K562 (cell line): ENCODE measurements around the gene RIIAD1. TPM values are rescaled to one million over a fixed set of nuclear protein-coding genes. Genes with fewer than 3 reads are reported as not detected.

Experiments used
- CBX5 ChIP-seq: IDR thresholded peaks from 2 replicates; pipeline ENCODE4 v1.6.1; 2014; ENCODE audit warnings: low read depth, borderline replicate concordance
- CREB1 ChIP-seq, 2 experiments: sonication (generic) in 1 of 2; formaldehyde crosslinking in 1 of 2; IDR thresholded peaks; 2 replicates each; pipeline versions ENCODE4 v1.6.1 to v1.8.0; 2012 to 2022; ENCODE audit warnings: inconsistent platforms in 1 of 2, mild to moderate bottlenecking in 1 of 2, missing genetic modification reagents in 1 of 2, moderate library complexity in 1 of 2
- FOS ChIP-seq: IDR thresholded peaks from 3 replicates; pipeline ENCODE4 v1.6.1; 2011; ENCODE audit not compliant: insufficient read length; ENCODE audit errors: extremely low read depth
- FOXA1 ChIP-seq: fragments of 450-650 bp; IDR thresholded peaks from 2 replicates; pipeline ENCODE4 v1.6.1; 2016; ENCODE audit warnings: mild to moderate bottlenecking, borderline replicate concordance
- GTF2E2 ChIP-seq: fragments of 200-800 bp; sonication (Bioruptor generic); IDR thresholded peaks from 2 replicates; pipeline ENCODE4 v1.6.1; 2016; ENCODE audit warnings: missing genetic modification characterization, missing compliant biosample characterization
- HNRNPL ChIP-seq: fragments of 200-400 bp; formaldehyde crosslinking; IDR thresholded peaks from 2 replicates; pipeline ENCODE4 v1.6.1; 2017; ENCODE audit warnings: low read depth, mild to moderate bottlenecking, low read length
- MAFF ChIP-seq: IDR thresholded peaks from 2 replicates; pipeline ENCODE4 v1.6.1; 2012; ENCODE audit warnings: low read length, improper control_type of control experiment
- NR2C2 ChIP-seq, 2 experiments: fragments of 200-800 bp in 1 of 2; sonication (Bioruptor generic) in 1 of 2; sonication (generic) in 1 of 2; formaldehyde crosslinking in 1 of 2; IDR thresholded peaks; 2 replicates each; pipeline versions ENCODE4 v1.6.1 to v1.8.0; 2016 to 2022; ENCODE audit warnings: mild to moderate bottlenecking in 1 of 2, missing compliant biosample characterization in 1 of 2, missing genetic modification characterization in 1 of 2, missing genetic modification reagents in 1 of 2
- YY1 ChIP-seq, 3 experiments: IDR thresholded peaks; 2 replicates each; pipeline ENCODE4 v1.6.1; 2011; ENCODE audit warnings: low read length in 2 of 3, mild to moderate bottlenecking in 2 of 3, moderate library complexity in 2 of 3, borderline replicate concordance in 1 of 3, control low read depth in 1 of 3, low read depth in 1 of 3; ENCODE audit not compliant: insufficient read depth in 3 of 3, insufficient replicate concordance in 2 of 3, control insufficient read depth in 1 of 3, insufficient read length in 1 of 3; ENCODE audit errors: extremely low read depth in 1 of 3
- ZNF121 ChIP-seq: sonication (generic); formaldehyde crosslinking; conservative IDR thresholded peaks from 2 replicates; pipeline ENCODE4 v1.8.0; 2022; ENCODE audit warnings: missing genetic modification reagents
- ZNF282 ChIP-seq: sonication (generic); formaldehyde crosslinking; IDR thresholded peaks from 2 replicates; pipeline ENCODE4 v1.8.1; 2023; ENCODE audit warnings: missing genetic modification reagents
- polyA plus RNA-seq, 8 experiments: library from polyadenylated mRNA; depleted of rRNA in 4 of 8; stranded (reverse) in 5 of 8; unstranded in 3 of 8; fragments of >200 nt; fragmentation: Nextera tagmentation in 2 of 8; fragmentation: Illumina TruSeq in 1 of 8; extraction: Ambion mirVana in 2 of 8; extraction: Trizol in 1 of 8; gene quantifications; 2 replicates each; pipeline versions ENCODE4 v1.2.1 to v1.2.3, GENCODE V29; 2011 to 2014; ENCODE audit warnings: inconsistent platforms in 1 of 8, missing spikeins in 1 of 8
- total RNA-seq, 7 experiments: library from RNA; depleted of rRNA in 6 of 7; stranded (reverse); fragments of >200 nt in 6 of 7; fragmentation: Illumina TruSeq in 2 of 7; extraction: Trizol in 2 of 7; gene quantifications; 2 replicates each; pipeline versions ENCODE4 v1.2.1 to v1.2.3, GENCODE V29; 2011 to 2021; ENCODE audit warnings: low replicate concordance in 1 of 7
- TF ChIP-seq, protein P1 (sequence below): fragments of 200-400 bp; formaldehyde crosslinking; IDR thresholded peaks from 2 replicates; pipeline ENCODE4 v1.6.1; 2017; ENCODE audit warnings: mild to moderate bottlenecking, low read depth, low read length, moderate library complexity
- TF ChIP-seq, protein P2 (sequence below): fragments of 150-350 bp; IDR thresholded peaks from 2 replicates; pipeline ENCODE4 v1.6.1; 2014; ENCODE audit warnings: low read depth, mild to moderate bottlenecking, low read length, borderline replicate concordance
- TF ChIP-seq, protein P3 (sequence below): IDR thresholded peaks from 2 replicates; pipeline ENCODE4 v1.6.1; 2012; ENCODE audit warnings: low read depth, low read length, improper control_type of control experiment, borderline replicate concordance
- TF ChIP-seq, protein P4 (sequence below): fragments of 450-650 bp; formaldehyde crosslinking; IDR thresholded peaks from 2 replicates; pipeline ENCODE4 v1.4.0; 2020; ENCODE audit warnings: mild to moderate bottlenecking, moderate library complexity

RIIAD1 gene
- total and polyA plus RNA-seq, 9 of the 15 experiments (the other 6 are each of a cell fraction or from before 2014, with no cell fraction given): not detected

DNA sequence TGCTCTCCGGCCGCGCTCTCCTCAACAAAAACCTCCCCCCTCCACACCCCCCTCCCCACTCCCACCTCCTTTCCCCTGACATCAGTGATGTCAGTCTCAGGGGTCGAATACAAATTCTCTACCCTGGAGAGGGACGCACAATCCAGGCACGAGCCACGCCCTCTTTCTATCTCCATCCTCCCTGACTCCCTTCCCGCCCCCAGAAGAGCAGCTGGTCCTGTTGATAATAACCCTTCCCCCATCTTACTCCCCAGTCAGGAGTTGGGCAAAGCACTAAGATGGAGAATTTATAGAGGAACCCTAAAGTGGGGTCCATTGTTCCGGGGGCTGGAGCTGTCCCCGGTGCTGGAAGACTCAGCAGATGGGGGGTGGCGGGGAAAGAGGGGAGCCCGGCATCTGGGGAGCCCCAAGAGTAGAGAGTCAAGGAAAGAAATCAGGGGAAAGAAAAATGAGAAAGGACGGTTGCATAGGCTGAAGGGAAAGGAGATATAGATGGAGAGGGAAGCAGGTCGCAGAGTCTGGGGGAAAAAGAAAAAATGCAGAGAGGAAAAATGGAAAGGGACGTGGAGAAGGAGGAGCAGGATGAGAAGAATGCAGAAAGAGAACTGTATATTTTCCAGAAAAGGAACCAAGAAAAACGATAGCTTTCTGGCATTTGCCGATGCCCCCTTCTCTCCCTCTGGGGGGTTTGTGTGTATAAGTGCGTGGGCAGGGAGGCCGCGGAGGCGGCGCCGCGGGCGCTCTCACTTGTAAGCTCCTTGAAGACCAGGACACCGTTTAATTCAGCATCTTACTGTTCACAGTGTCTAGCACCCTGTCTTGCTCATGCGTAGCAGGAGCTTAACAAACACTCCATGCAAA is 4.3 kb upstream of the RIIAD1 start, which contains the start of gene CELF3 (continued):
- TF ChIP-seq, protein P1, sequence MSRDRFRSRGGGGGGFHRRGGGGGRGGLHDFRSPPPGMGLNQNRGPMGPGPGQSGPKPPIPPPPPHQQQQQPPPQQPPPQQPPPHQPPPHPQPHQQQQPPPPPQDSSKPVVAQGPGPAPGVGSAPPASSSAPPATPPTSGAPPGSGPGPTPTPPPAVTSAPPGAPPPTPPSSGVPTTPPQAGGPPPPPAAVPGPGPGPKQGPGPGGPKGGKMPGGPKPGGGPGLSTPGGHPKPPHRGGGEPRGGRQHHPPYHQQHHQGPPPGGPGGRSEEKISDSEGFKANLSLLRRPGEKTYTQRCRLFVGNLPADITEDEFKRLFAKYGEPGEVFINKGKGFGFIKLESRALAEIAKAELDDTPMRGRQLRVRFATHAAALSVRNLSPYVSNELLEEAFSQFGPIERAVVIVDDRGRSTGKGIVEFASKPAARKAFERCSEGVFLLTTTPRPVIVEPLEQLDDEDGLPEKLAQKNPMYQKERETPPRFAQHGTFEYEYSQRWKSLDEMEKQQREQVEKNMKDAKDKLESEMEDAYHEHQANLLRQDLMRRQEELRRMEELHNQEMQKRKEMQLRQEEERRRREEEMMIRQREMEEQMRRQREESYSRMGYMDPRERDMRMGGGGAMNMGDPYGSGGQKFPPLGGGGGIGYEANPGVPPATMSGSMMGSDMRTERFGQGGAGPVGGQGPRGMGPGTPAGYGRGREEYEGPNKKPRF: no peak
- TF ChIP-seq ZNF121 (CRISPR knock-in tag) (no peak), YY1 (IDR thresholded peaks at IDR 0.05; ENCODE audit: borderline replicate concordance in 1 of 3, control insufficient read depth in 1 of 3, extremely low read depth in 1 of 3, insufficient read depth in 3 of 3, insufficient read length in 1 of 3, insufficient replicate concordance in 2 of 3, low read depth in 1 of 3, low read length in 2 of 3) (peak in 2 of 3 experiments; percentile 60 to 70), NR2C2 (CRISPR knock-in tag; IDR thresholded peaks at IDR 0.05) (no peak), NR2C2 (tag; IDR thresholded peaks at IDR 0.05) (no peak), HNRNPL (no peak), FOXA1 (no peak), GTF2E2 (no peak), CBX5 (no peak), ZNF282 (no peak), MAFF (no peak), FOS (no peak), CREB1 (IDR thresholded peaks at IDR 0.05) (0 out of 2 replicates have a peak, but pooled peaks have one; percentile 10), CREB1 (CRISPR knock-in tag; IDR thresholded peaks at IDR 0.05) (no peak)
- TF ChIP-seq, protein P2, sequence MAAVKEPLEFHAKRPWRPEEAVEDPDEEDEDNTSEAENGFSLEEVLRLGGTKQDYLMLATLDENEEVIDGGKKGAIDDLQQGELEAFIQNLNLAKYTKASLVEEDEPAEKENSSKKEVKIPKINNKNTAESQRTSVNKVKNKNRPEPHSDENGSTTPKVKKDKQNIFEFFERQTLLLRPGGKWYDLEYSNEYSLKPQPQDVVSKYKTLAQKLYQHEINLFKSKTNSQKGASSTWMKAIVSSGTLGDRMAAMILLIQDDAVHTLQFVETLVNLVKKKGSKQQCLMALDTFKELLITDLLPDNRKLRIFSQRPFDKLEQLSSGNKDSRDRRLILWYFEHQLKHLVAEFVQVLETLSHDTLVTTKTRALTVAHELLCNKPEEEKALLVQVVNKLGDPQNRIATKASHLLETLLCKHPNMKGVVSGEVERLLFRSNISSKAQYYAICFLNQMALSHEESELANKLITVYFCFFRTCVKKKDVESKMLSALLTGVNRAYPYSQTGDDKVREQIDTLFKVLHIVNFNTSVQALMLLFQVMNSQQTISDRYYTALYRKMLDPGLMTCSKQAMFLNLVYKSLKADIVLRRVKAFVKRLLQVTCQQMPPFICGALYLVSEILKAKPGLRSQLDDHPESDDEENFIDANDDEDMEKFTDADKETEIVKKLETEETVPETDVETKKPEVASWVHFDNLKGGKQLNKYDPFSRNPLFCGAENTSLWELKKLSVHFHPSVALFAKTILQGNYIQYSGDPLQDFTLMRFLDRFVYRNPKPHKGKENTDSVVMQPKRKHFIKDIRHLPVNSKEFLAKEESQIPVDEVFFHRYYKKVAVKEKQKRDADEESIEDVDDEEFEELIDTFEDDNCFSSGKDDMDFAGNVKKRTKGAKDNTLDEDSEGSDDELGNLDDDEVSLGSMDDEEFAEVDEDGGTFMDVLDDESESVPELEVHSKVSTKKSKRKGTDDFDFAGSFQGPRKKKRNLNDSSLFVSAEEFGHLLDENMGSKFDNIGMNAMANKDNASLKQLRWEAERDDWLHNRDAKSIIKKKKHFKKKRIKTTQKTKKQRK: no peak
- TF ChIP-seq, protein P3, sequence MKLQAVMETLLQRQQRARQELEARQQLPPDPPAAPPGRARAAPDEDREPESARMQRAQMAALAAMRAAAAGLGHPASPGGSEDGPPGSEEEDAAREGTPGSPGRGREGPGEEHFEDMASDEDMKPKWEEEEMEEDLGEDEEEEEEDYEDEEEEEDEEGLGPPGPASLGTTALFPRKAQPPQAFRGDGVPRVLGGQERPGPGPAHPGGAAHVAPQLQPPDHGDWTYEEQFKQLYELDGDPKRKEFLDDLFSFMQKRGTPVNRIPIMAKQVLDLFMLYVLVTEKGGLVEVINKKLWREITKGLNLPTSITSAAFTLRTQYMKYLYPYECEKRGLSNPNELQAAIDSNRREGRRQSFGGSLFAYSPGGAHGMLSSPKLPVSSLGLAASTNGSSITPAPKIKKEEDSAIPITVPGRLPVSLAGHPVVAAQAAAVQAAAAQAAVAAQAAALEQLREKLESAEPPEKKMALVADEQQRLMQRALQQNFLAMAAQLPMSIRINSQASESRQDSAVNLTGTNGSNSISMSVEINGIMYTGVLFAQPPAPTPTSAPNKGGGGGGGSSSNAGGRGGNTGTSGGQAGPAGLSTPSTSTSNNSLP: no peak
- TF ChIP-seq, protein P4, sequence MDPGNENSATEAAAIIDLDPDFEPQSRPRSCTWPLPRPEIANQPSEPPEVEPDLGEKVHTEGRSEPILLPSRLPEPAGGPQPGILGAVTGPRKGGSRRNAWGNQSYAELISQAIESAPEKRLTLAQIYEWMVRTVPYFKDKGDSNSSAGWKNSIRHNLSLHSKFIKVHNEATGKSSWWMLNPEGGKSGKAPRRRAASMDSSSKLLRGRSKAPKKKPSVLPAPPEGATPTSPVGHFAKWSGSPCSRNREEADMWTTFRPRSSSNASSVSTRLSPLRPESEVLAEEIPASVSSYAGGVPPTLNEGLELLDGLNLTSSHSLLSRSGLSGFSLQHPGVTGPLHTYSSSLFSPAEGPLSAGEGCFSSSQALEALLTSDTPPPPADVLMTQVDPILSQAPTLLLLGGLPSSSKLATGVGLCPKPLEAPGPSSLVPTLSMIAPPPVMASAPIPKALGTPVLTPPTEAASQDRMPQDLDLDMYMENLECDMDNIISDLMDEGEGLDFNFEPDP: no peak
